ENCODE data around the gene ZEB1. TPM values are rescaled to one million over a fixed set of nuclear protein-coding genes. Genes with fewer than 3 reads are reported as not detected.

The ZEB1 gene
- total and polyA plus RNA-seq, 2 of the 8 experiments (the other 6 are each of a cell fraction or from before 2014, with no cell fraction given): 0.08 to 0.15 TPM

GRCh38 chr10:31288001-31288400 lies 31.0 kb upstream of the ZEB1 start:
- H2BK20ac ChIP-seq (ENCODE audit: low read length): no peak overlapping the region
- DNase-seq (ENCODE audit: low read depth in 1 of 2, low spot score in 2 of 2) (no peak), FAIRE-seq (no peak)
- no peak overlapping the region for H3K27ac ChIP-seq (ENCODE audit: low read depth, low read length)
- no peaks in the 10 kb centered on the region for H3K4me1 ChIP-seq (replicated peaks in 1 of 4; ENCODE audit: control insufficient read depth in 3 of 4, insufficient read depth in 4 of 4, low read length in 3 of 4)
- no peak overlapping the region for H4K8ac ChIP-seq (ENCODE audit: extremely low read depth, insufficient read depth, low read length)
- CTCF ChIA-PET (ENCODE audit: partially characterized antibody): no interaction called here
- H3K27me3 ChIP-seq (replicated peaks in 1 of 4; ENCODE audit: control insufficient read depth in 3 of 4, extremely low read depth in 1 of 4, insufficient read depth in 3 of 4, low read length in 3 of 4): no peaks in the 10 kb centered on the region
- H3K36me3 ChIP-seq (ENCODE audit: control insufficient read depth in 2 of 4, insufficient read depth in 4 of 4, low read length in 3 of 4): no peaks in the 10 kb centered on the region
- TF ChIP-seq SIRT6 (IDR thresholded peaks at IDR 0.05; ENCODE audit: low read length) (no peak), TEAD4 (IDR thresholded peaks at IDR 0.05; ENCODE audit: low read depth, low read length) (no peak), PHF8 (conservative IDR thresholded peaks at IDR 0.05; ENCODE audit: low read depth, low read length) (no peak), CHD1 (IDR thresholded peaks at IDR 0.05; ENCODE audit: low read depth, low read length) (no peak), SP2 (IDR thresholded peaks at IDR 0.05; ENCODE audit: low read length) (no peak), CBX5 (IDR thresholded peaks at IDR 0.05; ENCODE audit: low read depth, low read length) (no peak), SP4 (IDR thresholded peaks at IDR 0.05; ENCODE audit: low read length) (no peak), SRF (IDR thresholded peaks at IDR 0.05; ENCODE audit: low read depth, low read length) (no peak), POLR2A (IDR thresholded peaks at IDR 0.05; ENCODE audit: control extremely low read depth in 1 of 2, low read depth in 2 of 2, low read length in 2 of 2) (no peak), EP300 (IDR thresholded peaks at IDR 0.05; ENCODE audit: borderline replicate concordance in 1 of 2, low read depth in 2 of 2, low read length in 2 of 2) (no peak), CHD2 (IDR thresholded peaks at IDR 0.05; ENCODE audit: low read length) (no peak), BRCA1 (IDR thresholded peaks at IDR 0.05; ENCODE audit: low read depth, low read length) (no peak), ATF3 (IDR thresholded peaks at IDR 0.05; ENCODE audit: insufficient read depth, low read depth, low read length) (no peak), GABPA (IDR thresholded peaks at IDR 0.05; ENCODE audit: borderline replicate concordance, insufficient read depth, low read length) (no peak), RXRA (IDR thresholded peaks at IDR 0.05; ENCODE audit: insufficient read depth, low read depth, low read length) (no peak)
- H3K4me3 ChIP-seq (ENCODE audit: extremely low read depth in 1 of 4, insufficient read depth in 2 of 4, low read depth in 3 of 4, low read length in 4 of 4): no peak overlapping the region
- H3K79me1 ChIP-seq (ENCODE audit: low read depth, low read length): no peaks in the 10 kb centered on the region
- H3K79me2 ChIP-seq (ENCODE audit: control insufficient read depth in 1 of 2, insufficient read depth in 2 of 2, low read length in 2 of 2): no peaks in the 10 kb centered on the region
- H3K23ac ChIP-seq (ENCODE audit: insufficient read length): no peak overlapping the region
- no peak overlapping the region for H2AFZ ChIP-seq (ENCODE audit: low read length)
- POLR2A ChIA-PET (ENCODE audit: partially characterized antibody): no interaction called here
- H3K9me3 ChIP-seq (ENCODE audit: insufficient read depth in 2 of 2, low read depth in 1 of 2, low read length in 1 of 2): no peaks in the 10 kb centered on the region
- no peak overlapping the region for H3K4me2 ChIP-seq (ENCODE audit: insufficient read depth in 1 of 2, low read depth in 2 of 2, low read length in 2 of 2)
- H2AK5ac ChIP-seq (ENCODE audit: low read depth, low read length): no peak overlapping the region
- H4K91ac ChIP-seq (replicated peaks; ENCODE audit: insufficient read length, low read length): no peak overlapping the region
- no peak overlapping the region for H4K5ac ChIP-seq (ENCODE audit: insufficient read length, low read depth, low read length)
- no peak overlapping the region for H2BK5ac ChIP-seq (ENCODE audit: low read depth, low read length)
- H3K56ac ChIP-seq (replicated peaks; ENCODE audit: insufficient read length, low read depth, low read length): no peak overlapping the region
- no peak overlapping the region for H3K18ac ChIP-seq (ENCODE audit: extremely low read depth, low read length)
- no peak overlapping the region for H3K14ac ChIP-seq (ENCODE audit: insufficient read length)
- no peak overlapping the region for H2BK120ac ChIP-seq (replicated peaks; ENCODE audit: low read depth, low read length)
- H3K4ac ChIP-seq (replicated peaks; ENCODE audit: insufficient read length, low read depth, low read length): no peak overlapping the region
- H2BK15ac ChIP-seq (ENCODE audit: low read length): no peak overlapping the region
- H3K9ac ChIP-seq (replicated peaks in 1 of 4; ENCODE audit: extremely low read depth in 1 of 4, low read depth in 3 of 4, low read length in 3 of 4): no peak overlapping the region
- no peak overlapping the region for H2BK12ac ChIP-seq (ENCODE audit: low read depth, low read length)
- H4K20me1 ChIP-seq (replicated peaks in 1 of 2; ENCODE audit: control insufficient read depth in 1 of 2, insufficient read depth in 2 of 2, low read length in 2 of 2): no peaks in the 10 kb centered on the region
- H3K23me2 ChIP-seq (ENCODE audit: low read depth, low read length): no peaks in the 10 kb centered on the region
